ENCODE data around the gene AGAP1. TPM values are rescaled to one million over a fixed set of nuclear protein-coding genes. Genes with fewer than 3 reads are reported as not detected.

The AGAP1 gene
- total and polyA plus RNA-seq, 2 donors (not counting 3 experiments of a cell fraction or from before 2014, with no cell fraction given) = 10.2 to 20.9 TPM

DNA sequence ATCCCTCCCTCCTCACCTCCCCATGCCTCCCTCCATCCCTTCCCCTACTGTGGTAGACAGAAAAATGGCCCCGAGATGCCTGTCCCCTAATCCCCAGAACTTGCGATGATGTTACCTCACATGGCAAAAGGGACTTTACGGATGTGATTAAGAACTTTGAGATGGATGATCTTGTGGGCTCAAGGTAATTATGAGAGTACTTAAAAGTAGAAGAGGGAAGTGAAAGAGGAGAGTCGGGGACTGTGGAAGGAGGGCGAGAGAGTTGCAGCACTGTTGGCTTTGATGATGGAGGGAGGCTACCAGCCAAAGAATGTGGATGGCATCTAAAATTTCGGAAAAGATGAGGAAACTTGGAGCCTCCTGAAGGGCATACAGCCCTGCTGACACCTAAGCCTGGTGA is 66.5 kb downstream of the AGAP1 start:
- no peaks in the 10 kb centered on the region for H3K27me3 ChIP-seq (ENCODE audit: control insufficient read depth in 2 of 2, insufficient read depth in 2 of 2, low read length in 2 of 2)
- H4K20me1 ChIP-seq (replicated peaks; ENCODE audit: control insufficient read depth, extremely low read depth, insufficient read depth, low read length) = no peaks in the 10 kb centered on the region
- H3K27ac ChIP-seq (ENCODE audit: insufficient read depth, low read depth, low read length) = no peak overlapping the region
- no peak overlapping the region for H2AFZ ChIP-seq (ENCODE audit: low read depth, low read length)
- H3K4me1 ChIP-seq (ENCODE audit: control insufficient read depth, extremely low read depth, insufficient read depth, low read length) = peaks cover 9% of the 10 kb centered on the region
- H3K9me1 ChIP-seq (replicated peaks; ENCODE audit: control insufficient read depth, extremely low read depth, insufficient read depth, low read length) = no peaks in the 10 kb centered on the region
- no peaks in the 10 kb centered on the region for H3K9me3 ChIP-seq (replicated peaks; ENCODE audit: control insufficient read depth, insufficient read depth, low read length)
- H3K4me3 ChIP-seq (replicated peaks in 1 of 3; ENCODE audit: insufficient read depth in 1 of 3, low read depth in 1 of 3, low read length in 3 of 3) = no peak overlapping the region
- no peak overlapping the region for H3K4me2 ChIP-seq (ENCODE audit: insufficient read depth, low read length)
- ChIA-PET CTCF (no interaction called here), POLR2A (no interaction called here)
- no peaks in the 10 kb centered on the region for H3K79me2 ChIP-seq (ENCODE audit: control insufficient read depth, insufficient read depth, low read length)
- FAIRE-seq (no peak), DNase-seq (ENCODE audit: low read depth, low spot score) (no peak)
- no TSS peak for BruUV-seq (replicated peaks)
- intact Hi-C loops (cut with micrococcal nuclease) (no loop called here), dilution Hi-C loops (cut with MboI; ENCODE audit: extremely low pct_ligation_motif_present, low sequenced_read_pairs) (no loop called here)
- H3K9ac ChIP-seq (replicated peaks; ENCODE audit: extremely low read depth, insufficient read depth, low read length) = no peak overlapping the region
- no peak for TF ChIP-seq EZH2 (IDR thresholded peaks at IDR 0.05; ENCODE audit: borderline replicate concordance, low read depth, low read length, severe bottlenecking)
- no peak for TF ChIP-seq POLR2AphosphoS5 (IDR thresholded peaks at IDR 0.05; ENCODE audit: insufficient read depth, low read depth, low read length)
- TF ChIP-seq JUN (IDR thresholded peaks at IDR 0.05; ENCODE audit: borderline replicate concordance, insufficient read depth, insufficient read length, low read depth) = no peak
- TF ChIP-seq, protein P1, sequence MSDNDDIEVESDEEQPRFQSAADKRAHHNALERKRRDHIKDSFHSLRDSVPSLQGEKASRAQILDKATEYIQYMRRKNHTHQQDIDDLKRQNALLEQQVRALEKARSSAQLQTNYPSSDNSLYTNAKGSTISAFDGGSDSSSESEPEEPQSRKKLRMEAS (IDR thresholded peaks at IDR 0.05; ENCODE audit: insufficient read depth, insufficient read length) = no peak
- no peak for TF ChIP-seq MYC (IDR thresholded peaks at IDR 0.05; ENCODE audit: low read depth, low read length)
- TF ChIP-seq FOS (IDR thresholded peaks at IDR 0.05; ENCODE audit: borderline replicate concordance, insufficient read depth, low read length) = no peak
- TF ChIP-seq GATA2 (IDR thresholded peaks at IDR 0.05; ENCODE audit: insufficient read depth, insufficient read length, low read depth, low read length) = no peak
- no peak for TF ChIP-seq POLR2A (IDR thresholded peaks at IDR 0.05; ENCODE audit: low read depth, low read length)
- TF ChIP-seq, protein P2, sequence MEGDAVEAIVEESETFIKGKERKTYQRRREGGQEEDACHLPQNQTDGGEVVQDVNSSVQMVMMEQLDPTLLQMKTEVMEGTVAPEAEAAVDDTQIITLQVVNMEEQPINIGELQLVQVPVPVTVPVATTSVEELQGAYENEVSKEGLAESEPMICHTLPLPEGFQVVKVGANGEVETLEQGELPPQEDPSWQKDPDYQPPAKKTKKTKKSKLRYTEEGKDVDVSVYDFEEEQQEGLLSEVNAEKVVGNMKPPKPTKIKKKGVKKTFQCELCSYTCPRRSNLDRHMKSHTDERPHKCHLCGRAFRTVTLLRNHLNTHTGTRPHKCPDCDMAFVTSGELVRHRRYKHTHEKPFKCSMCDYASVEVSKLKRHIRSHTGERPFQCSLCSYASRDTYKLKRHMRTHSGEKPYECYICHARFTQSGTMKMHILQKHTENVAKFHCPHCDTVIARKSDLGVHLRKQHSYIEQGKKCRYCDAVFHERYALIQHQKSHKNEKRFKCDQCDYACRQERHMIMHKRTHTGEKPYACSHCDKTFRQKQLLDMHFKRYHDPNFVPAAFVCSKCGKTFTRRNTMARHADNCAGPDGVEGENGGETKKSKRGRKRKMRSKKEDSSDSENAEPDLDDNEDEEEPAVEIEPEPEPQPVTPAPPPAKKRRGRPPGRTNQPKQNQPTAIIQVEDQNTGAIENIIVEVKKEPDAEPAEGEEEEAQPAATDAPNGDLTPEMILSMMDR (IDR thresholded peaks at IDR 0.05; ENCODE audit: extremely low read depth in 1 of 2, insufficient read depth in 1 of 2, low read depth in 1 of 2, low read length in 2 of 2) = no peak
- H3K36me3 ChIP-seq (ENCODE audit: control insufficient read depth in 2 of 2, extremely low read depth in 1 of 2, insufficient read depth in 2 of 2, low read length in 2 of 2) = no peaks in the 10 kb centered on the region

Data from endothelial cell of umbilical vein (primary cell).